Natural killer cell (primary cell): Measurements from ENCODE around the gene DMRT2. TPM values are rescaled to one million over a fixed set of nuclear protein-coding genes. Genes with fewer than 3 reads are reported as not detected.
A peak's percentile ranks its signal among the peaks of the same experiment; 100 is the strongest.

ENCODE experiments used
- ATAC-seq, 3 donors: fragments of 150-1000 bp in 2 of 3; fragments of 200-7000 bp in 1 of 3; cut with Tn5 transposase; 1 replicate in 1 of 3; 2 replicates in 2 of 3; pipeline ENCODE4 v1.10.0; 2021; ENCODE audit warnings: mild to moderate bottlenecking in 2 of 3, moderate library complexity in 2 of 3
- DNase-seq, 2 donors: peaks; one replicate each; pipeline versions ENCODE4 v3.0.0 to v3.0.0-alpha.2; 2013 to 2021; ENCODE audit warnings: mixed read lengths in 1 of 2
- H3K27ac ChIP-seq: one replicate; pipeline ENCODE4 v1.5.1; 2013; ENCODE audit warnings: mild to moderate bottlenecking, low read length
- H3K27me3 ChIP-seq: one replicate; pipeline ENCODE4 v1.6.1; 2013; ENCODE audit warnings: low read length; ENCODE audit not compliant: control insufficient read depth, insufficient read depth
- H3K36me3 ChIP-seq: one replicate; pipeline ENCODE4 v1.6.1; 2013; ENCODE audit warnings: low read length; ENCODE audit not compliant: control insufficient read depth, insufficient read depth
- H3K4me1 ChIP-seq: one replicate; pipeline ENCODE4 v1.6.1; 2013; ENCODE audit warnings: low read length; ENCODE audit not compliant: control insufficient read depth, insufficient read depth
- H3K4me3 ChIP-seq: one replicate; pipeline ENCODE4 v1.5.1; 2013; ENCODE audit warnings: low read length
- H3K9me3 ChIP-seq: one replicate; pipeline ENCODE4 v1.6.1; 2013; ENCODE audit warnings: low read length; ENCODE audit not compliant: control insufficient read depth, insufficient read depth
- H3K27ac Mint-ChIP-seq, 2 donors: one replicate each; pipeline ENCODE4 v1.8.0; 2022; ENCODE audit warnings: mild to moderate bottlenecking in 2 of 2, mixed read lengths in 2 of 2, moderate library complexity in 1 of 2
- H3K27me3 Mint-ChIP-seq, 2 donors: one replicate each; pipeline ENCODE4 v1.8.0; 2022; ENCODE audit warnings: low read depth in 2 of 2, mixed read lengths in 2 of 2
- H3K36me3 Mint-ChIP-seq: one replicate; pipeline ENCODE4 v1.8.0; 2022; ENCODE audit warnings: mixed read lengths
- H3K4me1 Mint-ChIP-seq, 2 donors: one replicate each; pipeline ENCODE4 v1.8.0; 2022; ENCODE audit warnings: mixed read lengths in 2 of 2
- H3K4me3 Mint-ChIP-seq: one replicate; pipeline ENCODE4 v1.8.0; 2022; ENCODE audit warnings: mild to moderate bottlenecking, moderate library complexity, mixed read lengths
- H3K9me3 Mint-ChIP-seq, 2 donors: one replicate each; pipeline ENCODE4 v1.8.0; 2022; ENCODE audit warnings: mixed read lengths in 2 of 2
- WGBS: methylation state at CpG from one replicate; pipeline ENCODE4 v1.1.7; 2013; ENCODE audit warnings: missing lambda C conversion rate; ENCODE audit not compliant: insufficient coverage; 5-methylcytosine and 5-hydroxymethylcytosine counted together
- intact Hi-C: fragments of 100-400 bp; cut with micrococcal nuclease; formaldehyde crosslinking; loops from one replicate; pipeline ENCODE4 v1.14.2; 2022
- total RNA-seq, 4 donors: library from RNA; stranded (reverse); fragments of 120-200 nt in 1 of 4; gene quantifications; one replicate each; pipeline versions ENCODE4 v1.2.3 to v1.2.4, GENCODE V29; 2013 to 2022
- TF ChIP-seq, protein P1 (sequence below): fragments of 200-600 bp; IDR thresholded peaks from one replicate; pipeline ENCODE4 v1.8.0; 2022; ENCODE audit warnings: antibody characterized with exemption

The DMRT2 gene
- total RNA-seq, 3 donors from 2014 or later (not counting 1 experiment from before 2014, with no cell fraction given) = not detected

DNA sequence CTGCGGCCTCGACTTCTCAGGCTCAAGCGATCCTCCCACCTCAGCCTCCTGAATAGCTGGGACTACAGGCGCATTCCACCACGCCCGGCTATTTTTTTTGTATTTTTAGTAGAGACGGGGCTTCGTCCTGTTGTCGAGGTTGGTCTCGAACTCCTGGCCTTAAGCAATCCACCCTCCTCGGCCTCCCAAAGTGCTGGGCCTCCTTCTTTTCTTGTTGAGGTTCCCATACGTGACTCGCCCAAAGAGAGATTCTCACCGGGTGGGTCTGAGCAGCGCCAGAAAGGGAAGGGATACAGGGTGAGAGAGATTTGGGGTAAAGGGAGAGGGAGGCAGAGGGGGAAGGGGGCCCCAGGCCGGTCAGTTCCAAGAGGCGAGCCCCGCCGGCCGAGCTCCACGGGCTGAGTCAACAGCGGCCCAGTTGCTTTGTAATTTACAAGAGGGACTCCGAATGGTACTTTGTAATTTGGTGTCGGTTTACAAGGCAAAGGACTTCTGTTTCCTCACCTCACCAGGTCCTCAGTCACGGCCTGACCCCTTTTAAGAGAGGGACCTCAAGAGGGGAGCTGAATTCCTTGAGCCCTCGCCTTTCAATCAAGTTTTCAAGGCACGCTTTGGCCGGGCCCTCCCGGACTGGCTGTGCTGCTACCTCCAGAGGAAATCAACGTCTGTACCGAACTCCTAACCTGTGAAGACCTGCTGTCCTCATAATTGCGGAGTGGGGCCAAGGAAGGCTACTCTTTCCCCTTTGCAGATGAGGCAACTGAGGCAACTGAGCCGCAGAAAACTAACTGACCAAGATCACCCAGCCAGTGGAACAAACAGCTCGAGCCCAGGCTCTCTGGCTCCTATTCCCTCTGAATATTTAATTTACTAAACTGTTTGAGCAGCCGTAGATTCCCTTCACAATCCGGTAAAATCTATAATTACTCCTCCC lies 3.3 kb upstream of the DMRT2 start:
- Histone ChIP-seq H3K36me3 (no peaks in the 10 kb centered on the region), H3K27me3 (peaks cover 79% of the 10 kb centered on the region), H3K4me3 (no peak overlapping the region), H3K9me3 (no peaks in the 10 kb centered on the region), H3K27ac (no peak overlapping the region), H3K4me1 (peaks cover 59% of the 10 kb centered on the region)
- peak overlapping the region; percentile 91 for H3K4me3 Mint-ChIP-seq
- peaks cover 10% of the 10 kb centered on the region for H3K36me3 Mint-ChIP-seq
- no peak for DNase-seq
- intact Hi-C loops = no loop called here
- H3K27ac Mint-ChIP-seq = no peak overlapping the region
- ATAC-seq = no peak
- peaks cover 71 to 77% of the 10 kb centered on the region in 2 donors for H3K27me3 Mint-ChIP-seq
- H3K4me1 Mint-ChIP-seq = peaks cover 47 to 52% of the 10 kb centered on the region in 2 donors
- WGBS = 16% methylated on average over 36 of the region's 36 CpGs
- TF ChIP-seq, protein P1, sequence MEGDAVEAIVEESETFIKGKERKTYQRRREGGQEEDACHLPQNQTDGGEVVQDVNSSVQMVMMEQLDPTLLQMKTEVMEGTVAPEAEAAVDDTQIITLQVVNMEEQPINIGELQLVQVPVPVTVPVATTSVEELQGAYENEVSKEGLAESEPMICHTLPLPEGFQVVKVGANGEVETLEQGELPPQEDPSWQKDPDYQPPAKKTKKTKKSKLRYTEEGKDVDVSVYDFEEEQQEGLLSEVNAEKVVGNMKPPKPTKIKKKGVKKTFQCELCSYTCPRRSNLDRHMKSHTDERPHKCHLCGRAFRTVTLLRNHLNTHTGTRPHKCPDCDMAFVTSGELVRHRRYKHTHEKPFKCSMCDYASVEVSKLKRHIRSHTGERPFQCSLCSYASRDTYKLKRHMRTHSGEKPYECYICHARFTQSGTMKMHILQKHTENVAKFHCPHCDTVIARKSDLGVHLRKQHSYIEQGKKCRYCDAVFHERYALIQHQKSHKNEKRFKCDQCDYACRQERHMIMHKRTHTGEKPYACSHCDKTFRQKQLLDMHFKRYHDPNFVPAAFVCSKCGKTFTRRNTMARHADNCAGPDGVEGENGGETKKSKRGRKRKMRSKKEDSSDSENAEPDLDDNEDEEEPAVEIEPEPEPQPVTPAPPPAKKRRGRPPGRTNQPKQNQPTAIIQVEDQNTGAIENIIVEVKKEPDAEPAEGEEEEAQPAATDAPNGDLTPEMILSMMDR = no peak
- H3K9me3 Mint-ChIP-seq = no peaks in the 10 kb centered on the region

DNA sequence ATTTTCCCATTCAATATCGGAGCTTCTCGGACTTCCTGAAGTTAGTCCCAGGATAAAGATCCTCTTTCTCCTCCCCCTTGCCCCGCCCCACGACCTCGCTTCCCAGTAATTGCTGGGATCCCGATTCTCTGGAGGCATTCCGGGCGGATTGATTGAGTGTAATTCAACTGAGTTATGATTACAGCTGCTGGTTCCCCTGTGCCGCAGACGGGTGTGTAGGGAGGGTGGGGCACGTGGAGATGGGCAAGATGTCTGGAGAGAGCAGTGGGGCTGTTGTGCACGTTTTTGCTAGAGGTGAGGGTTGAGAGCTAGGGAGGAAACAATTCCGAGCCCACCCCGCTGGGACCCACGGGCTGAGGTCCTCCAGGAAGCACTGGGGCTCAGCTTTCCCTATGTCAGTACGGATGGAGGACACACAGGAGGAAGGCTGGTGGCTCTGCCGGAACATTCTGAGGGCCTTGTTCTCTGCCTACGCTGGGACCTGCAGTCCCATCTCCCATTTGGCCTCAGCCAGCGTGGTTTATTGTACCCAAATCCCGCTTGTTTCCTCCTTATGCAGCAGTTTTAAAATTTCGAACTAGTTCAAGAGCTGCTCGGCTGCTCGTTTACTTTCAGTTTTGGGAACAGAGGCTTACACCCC lies 2.4 kb upstream of the DMRT2 start:
- peaks cover 82% of the 10 kb centered on the region for H3K27me3 ChIP-seq
- H3K9me3 Mint-ChIP-seq = no peaks in the 10 kb centered on the region
- peaks cover 10% of the 10 kb centered on the region for H3K36me3 Mint-ChIP-seq
- DNase-seq (peak in 1 of 2 donors; percentile 15), ATAC-seq (peak in 1 of 3 donors; percentile 39)
- H3K27me3 Mint-ChIP-seq = peaks cover 71 to 73% of the 10 kb centered on the region in 2 donors
- no peaks in the 10 kb centered on the region for H3K36me3 ChIP-seq
- peaks cover 47 to 52% of the 10 kb centered on the region in 2 donors for H3K4me1 Mint-ChIP-seq
- H3K4me3 Mint-ChIP-seq = peak overlapping the region; percentile 91
- WGBS = 6% methylated on average over 23 of the region's 23 CpGs
- peaks cover 63% of the 10 kb centered on the region for H3K4me1 ChIP-seq
- TF ChIP-seq, protein P1 = no peak
- H3K4me3 ChIP-seq = peak overlapping the region; percentile 33
- no peaks in the 10 kb centered on the region for H3K9me3 ChIP-seq
- intact Hi-C loops = no loop called here
- no peak overlapping the region for H3K27ac Mint-ChIP-seq
- no peak overlapping the region for H3K27ac ChIP-seq

DNA sequence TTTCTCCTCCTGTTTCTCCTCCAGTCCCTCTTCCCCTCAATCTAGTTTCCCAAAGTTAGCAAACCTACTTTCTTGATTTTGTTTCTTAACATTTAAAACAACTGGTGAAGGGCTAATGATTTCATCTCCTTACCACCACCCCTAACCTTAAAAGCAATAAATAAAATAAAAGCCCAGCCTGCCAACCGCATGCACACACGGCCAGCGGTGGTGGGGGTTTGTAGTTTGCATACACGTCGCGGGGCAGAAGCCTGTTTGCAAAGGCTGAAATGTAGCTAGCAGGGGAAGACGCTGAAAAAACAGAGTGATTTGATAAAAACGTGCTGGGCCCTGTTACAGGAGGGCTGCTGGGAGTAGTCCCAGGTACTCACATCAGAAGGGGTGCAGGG lies 1.9 kb upstream of the DMRT2 start:
- H3K4me3 Mint-ChIP-seq = peak overlapping the region; percentile 91
- H3K9me3 ChIP-seq = no peaks in the 10 kb centered on the region
- ATAC-seq = peak in 1 of 3 donors; percentile 27
- no peaks in the 10 kb centered on the region for H3K9me3 Mint-ChIP-seq
- no peaks in the 10 kb centered on the region for H3K36me3 ChIP-seq
- intact Hi-C loops = no loop called here
- peaks cover 10% of the 10 kb centered on the region for H3K36me3 Mint-ChIP-seq
- H3K27me3 ChIP-seq = peaks cover 82% of the 10 kb centered on the region
- no peak overlapping the region for H3K27ac Mint-ChIP-seq
- H3K4me1 Mint-ChIP-seq = peaks cover 47 to 52% of the 10 kb centered on the region in 2 donors
- TF ChIP-seq, protein P1 = no peak
- H3K4me3 ChIP-seq = peak overlapping the region; percentile 33
- H3K27ac ChIP-seq = no peak overlapping the region
- peaks cover 60% of the 10 kb centered on the region for H3K4me1 ChIP-seq
- DNase-seq = no peak
- WGBS = 7% methylated on average over 8 of the region's 8 CpGs
- H3K27me3 Mint-ChIP-seq = peaks cover 72 to 73% of the 10 kb centered on the region in 2 donors
